C1 segment of cervical spinal cord (tissue), 14 donors: Measurements from ENCODE around the gene C1QTNF4.

Experiments
- DNase-seq, 14 donors: peaks; one replicate each; lab custom pipeline; 2025; lab: John Stamatoyannopoulos, UW

Gene C1QTNF4

GRCh38 chr11:47593492-47593933, 698 bp downstream of the C1QTNF4 start:
- peak in 1 of 14 donors; percentile 32 for DNase-seq

- DNase-seq, result no peak
Observed at GRCh38 chr11:47592970-47593369, 1.2 kb downstream of the C1QTNF4 start.

GRCh38 chr11:47592251-47592650, 2.0 kb downstream of the C1QTNF4 start:
- DNase-seq, result no peak

- DNase-seq, result no peak
Observed at GRCh38 chr11:47591764-47592163, 2.4 kb downstream of the C1QTNF4 start.

- peak in 1 of 14 donors; percentile 21 for DNase-seq
Observed at GRCh38 chr11:47589977-47590861, 4.0 kb downstream of the C1QTNF4 start.

- no peak for DNase-seq
Observed at GRCh38 chr11:47589584-47589976, 4.6 kb downstream of the C1QTNF4 start.

GRCh38 chr11:47589118-47589517, 5.1 kb downstream of the C1QTNF4 start:
- no peak for DNase-seq

- peak in 7 of 14 donors; percentile 35 to 68 (median 53) for DNase-seq
Observed at GRCh38 chr11:47587723-47588326, 6.4 kb downstream of the C1QTNF4 start.

- DNase-seq, result peak in 2 of 14 donors; percentile 24 to 46
Observed at GRCh38 chr11:47587039-47587716, 7.0 kb downstream of the C1QTNF4 start.

GRCh38 chr11:47586098-47586855, 7.9 kb downstream of the C1QTNF4 start, which contains the start of gene FAM180B:
Gene FAM180B, plus strand, starts transcription at chr11:47586678. Its CDS starts 91 bp downstream, at chr11:47586769.
- DNase-seq, result peak in 6 of 14 donors; percentile 11 to 64 (median 39)

- DNase-seq, result no peak
Observed at GRCh38 chr11:47583844-47584243, 10.4 kb downstream of the C1QTNF4 start.

- DNase-seq, result peak in 13 of 14 donors; percentile 77 to 96 (median 88)
Observed at GRCh38 chr11:47578524-47579494, 15.4 kb downstream of the C1QTNF4 start, which contains the start of the genes KBTBD4 and NDUFS3. Gene KBTBD4, minus strand, starts transcription at chr11:47578970. Its CDS starts 19 bp downstream, at chr11:47578951. Gene NDUFS3, plus strand, starts transcription at chr11:47579074. Its CDS starts 18 bp downstream, at chr11:47579092.

- DNase-seq, result no peak
Observed at GRCh38 chr11:47577460-47578041, 16.7 kb downstream of the C1QTNF4 start.

- DNase-seq, result peak in 5 of 14 donors; percentile 16 to 49 (median 30)
Observed at GRCh38 chr11:47573321-47573720, 20.9 kb downstream of the C1QTNF4 start.

- DNase-seq, result peak in 1 of 14 donors; percentile 49
Observed at GRCh38 chr11:47572715-47573255, 21.4 kb downstream of the C1QTNF4 start.

GRCh38 chr11:47571895-47572294, 22.3 kb downstream of the C1QTNF4 start:
- no peak for DNase-seq

GRCh38 chr11:47571357-47571729, 22.9 kb downstream of the C1QTNF4 start:
- DNase-seq, result no peak

- DNase-seq, result no peak
Observed at GRCh38 chr11:47570651-47571356, 23.4 kb downstream of the C1QTNF4 start.
